ENCODE results near the gene ACSL1. TPM values are rescaled to one million over a fixed set of nuclear protein-coding genes. Genes with fewer than 3 reads are reported as not detected.

Gene ACSL1
- total and polyA plus RNA-seq, 2 experiments from 2014 or later = 121 to 168 TPM

DNA sequence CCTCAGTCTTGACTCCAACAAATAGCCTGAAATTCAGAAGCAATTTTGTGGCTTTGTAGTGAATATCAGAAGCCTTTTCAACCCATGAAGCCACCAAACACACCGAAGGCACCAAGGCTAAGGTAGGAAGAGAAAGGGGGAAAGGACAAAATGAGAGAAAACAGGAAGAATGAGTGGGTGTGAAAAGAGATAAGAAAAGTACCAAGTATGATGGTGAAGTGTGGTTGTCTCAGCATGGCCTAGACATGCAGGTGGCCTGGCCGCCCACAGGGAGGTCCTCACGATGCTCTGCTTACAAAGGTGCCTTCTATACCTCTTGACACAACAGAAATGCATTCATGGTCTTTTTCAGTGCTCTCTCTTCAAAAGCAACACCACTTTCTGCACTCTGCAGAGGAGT lies 34.9 kb downstream of the ACSL1 start:
- Histone ChIP-seq H3K4me2 (no peak overlapping the region), H2AFZ (no peak overlapping the region), H3K36me3 (replicated peaks; ENCODE audit: insufficient read depth, low read depth) (peaks cover 5% of the 10 kb centered on the region), H3K9me3 (ENCODE audit: low read depth) (no peaks in the 10 kb centered on the region), H3K9me2 (replicated peaks; ENCODE audit: insufficient read depth) (no peaks in the 10 kb centered on the region), H3K4me3 (no peak overlapping the region), H3K79me2 (peaks cover 8% of the 10 kb centered on the region), H3K27ac (no peak overlapping the region), H3K27me3 (no peaks in the 10 kb centered on the region), H4K20me1 (ENCODE audit: insufficient read depth, poor library complexity, severe bottlenecking) (no peaks in the 10 kb centered on the region), H3K4me1 (ENCODE audit: insufficient read depth) (no peaks in the 10 kb centered on the region)
- no peak for TF ChIP-seq EZH2 (IDR thresholded peaks at IDR 0.05; ENCODE audit: borderline replicate concordance)
- TF ChIP-seq, protein P1, sequence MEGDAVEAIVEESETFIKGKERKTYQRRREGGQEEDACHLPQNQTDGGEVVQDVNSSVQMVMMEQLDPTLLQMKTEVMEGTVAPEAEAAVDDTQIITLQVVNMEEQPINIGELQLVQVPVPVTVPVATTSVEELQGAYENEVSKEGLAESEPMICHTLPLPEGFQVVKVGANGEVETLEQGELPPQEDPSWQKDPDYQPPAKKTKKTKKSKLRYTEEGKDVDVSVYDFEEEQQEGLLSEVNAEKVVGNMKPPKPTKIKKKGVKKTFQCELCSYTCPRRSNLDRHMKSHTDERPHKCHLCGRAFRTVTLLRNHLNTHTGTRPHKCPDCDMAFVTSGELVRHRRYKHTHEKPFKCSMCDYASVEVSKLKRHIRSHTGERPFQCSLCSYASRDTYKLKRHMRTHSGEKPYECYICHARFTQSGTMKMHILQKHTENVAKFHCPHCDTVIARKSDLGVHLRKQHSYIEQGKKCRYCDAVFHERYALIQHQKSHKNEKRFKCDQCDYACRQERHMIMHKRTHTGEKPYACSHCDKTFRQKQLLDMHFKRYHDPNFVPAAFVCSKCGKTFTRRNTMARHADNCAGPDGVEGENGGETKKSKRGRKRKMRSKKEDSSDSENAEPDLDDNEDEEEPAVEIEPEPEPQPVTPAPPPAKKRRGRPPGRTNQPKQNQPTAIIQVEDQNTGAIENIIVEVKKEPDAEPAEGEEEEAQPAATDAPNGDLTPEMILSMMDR (IDR thresholded peaks at IDR 0.05; ENCODE audit: poor library complexity) = no peak
- no peak for TF ChIP-seq EZH2phosphoT487 (IDR thresholded peaks at IDR 0.05; ENCODE audit: low read depth, severe bottlenecking, unreplicated experiment)
- no peak for DNase-seq (ENCODE audit: low spot score)
- 93% methylated on average over 3 of the region's 3 CpGs for WGBS (ENCODE audit: low lambda C conversion rate, missing lambda C conversion rate)

DNA sequence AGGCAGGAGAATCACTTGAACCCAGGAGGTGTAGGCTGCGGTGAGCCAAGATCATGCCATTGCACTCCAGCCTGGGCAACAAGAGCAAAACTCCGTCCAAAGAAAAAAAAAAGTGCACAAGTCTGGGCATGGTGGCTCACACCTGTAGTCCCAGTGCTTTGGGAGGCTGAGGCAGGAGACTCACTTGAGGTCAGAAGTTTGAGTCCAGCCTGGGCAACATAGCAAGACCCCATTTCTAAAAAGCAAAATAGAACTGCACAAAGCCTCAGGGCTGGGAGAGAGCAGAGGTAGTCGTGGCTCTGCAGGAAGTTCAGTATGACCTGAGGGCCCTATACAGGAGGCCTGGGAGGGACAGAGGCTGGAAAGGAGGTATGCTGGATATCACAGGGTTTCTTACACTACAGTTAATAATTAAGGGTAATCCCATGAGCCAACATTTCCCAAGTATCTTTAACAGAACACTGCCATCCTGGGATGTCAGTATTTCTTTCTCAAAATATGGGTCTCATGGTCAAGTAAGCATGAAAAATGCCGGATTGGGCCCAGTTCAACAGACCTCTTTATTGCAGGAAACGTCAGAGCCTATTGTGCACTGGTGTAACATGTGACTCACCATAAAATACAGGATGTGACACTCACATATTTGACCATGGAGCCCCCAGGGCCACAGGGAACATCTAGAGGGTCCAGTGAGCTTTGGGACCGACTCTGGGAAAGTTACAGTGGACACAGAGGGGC lies 37.8 kb downstream of the ACSL1 start:
- no peak overlapping the region for H3K4me2 ChIP-seq
- no peak overlapping the region for H2AFZ ChIP-seq
- H3K9me2 ChIP-seq (replicated peaks; ENCODE audit: insufficient read depth) = no peaks in the 10 kb centered on the region
- H3K4me1 ChIP-seq (ENCODE audit: insufficient read depth) = no peaks in the 10 kb centered on the region
- no peaks in the 10 kb centered on the region for H4K20me1 ChIP-seq (ENCODE audit: insufficient read depth, poor library complexity, severe bottlenecking)
- H3K4me3 ChIP-seq = no peak overlapping the region
- no peak overlapping the region for H3K27ac ChIP-seq
- peaks cover 5% of the 10 kb centered on the region for H3K36me3 ChIP-seq (replicated peaks; ENCODE audit: insufficient read depth, low read depth)
- no peaks in the 10 kb centered on the region for H3K9me3 ChIP-seq (ENCODE audit: low read depth)
- peaks cover 3% of the 10 kb centered on the region for H3K79me2 ChIP-seq
- TF ChIP-seq, protein P1 (IDR thresholded peaks at IDR 0.05; ENCODE audit: poor library complexity) = no peak
- TF ChIP-seq EZH2phosphoT487 (IDR thresholded peaks at IDR 0.05; ENCODE audit: low read depth, severe bottlenecking, unreplicated experiment) (no peak), EZH2 (IDR thresholded peaks at IDR 0.05; ENCODE audit: borderline replicate concordance) (no peak)
- H3K27me3 ChIP-seq = no peaks in the 10 kb centered on the region
- DNase-seq (ENCODE audit: low spot score) = no peak
- WGBS (ENCODE audit: low lambda C conversion rate, missing lambda C conversion rate) = 90% methylated on average over 6 of the region's 6 CpGs

DNA sequence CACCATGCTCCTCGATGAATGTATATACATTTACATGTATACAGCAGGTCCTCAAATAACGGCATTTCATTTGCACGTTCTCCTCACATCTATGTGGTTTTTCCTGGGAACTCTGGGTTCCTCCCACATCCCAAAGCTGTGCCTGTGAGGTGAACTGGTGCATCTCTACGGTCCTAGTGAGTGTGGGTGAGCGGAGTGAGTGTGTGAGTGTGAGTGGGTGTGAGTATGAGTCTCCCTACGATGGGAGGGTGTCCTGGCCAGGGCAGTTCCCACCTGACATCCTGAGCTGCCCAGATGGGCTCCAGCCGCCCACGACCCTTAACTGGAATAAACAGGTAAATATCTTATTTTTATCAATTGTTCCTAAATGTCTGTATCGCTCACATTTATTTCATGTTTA lies 40.0 kb downstream of the ACSL1 start:
- peaks cover 5% of the 10 kb centered on the region for H3K36me3 ChIP-seq (replicated peaks; ENCODE audit: insufficient read depth, low read depth)
- TF ChIP-seq, protein P1 (IDR thresholded peaks at IDR 0.05; ENCODE audit: poor library complexity) = no peak
- no peak for TF ChIP-seq EZH2phosphoT487 (IDR thresholded peaks at IDR 0.05; ENCODE audit: low read depth, severe bottlenecking, unreplicated experiment)
- no peak for TF ChIP-seq EZH2 (IDR thresholded peaks at IDR 0.05; ENCODE audit: borderline replicate concordance)
- H3K4me2 ChIP-seq = no peak overlapping the region
- H3K27me3 ChIP-seq = no peaks in the 10 kb centered on the region
- H4K20me1 ChIP-seq (ENCODE audit: insufficient read depth, poor library complexity, severe bottlenecking) = no peaks in the 10 kb centered on the region
- H3K4me3 ChIP-seq = no peak overlapping the region
- WGBS (ENCODE audit: low lambda C conversion rate, missing lambda C conversion rate) = 95% methylated on average over 9 of the region's 9 CpGs
- H3K79me2 ChIP-seq = peaks cover 3% of the 10 kb centered on the region
- H3K4me1 ChIP-seq (ENCODE audit: insufficient read depth) = no peaks in the 10 kb centered on the region
- no peak overlapping the region for H2AFZ ChIP-seq
- no peaks in the 10 kb centered on the region for H3K9me3 ChIP-seq (ENCODE audit: low read depth)
- no peak overlapping the region for H3K27ac ChIP-seq
- DNase-seq (ENCODE audit: low spot score) = no peak
- H3K9me2 ChIP-seq (replicated peaks; ENCODE audit: insufficient read depth) = no peaks in the 10 kb centered on the region

Data from hepatocyte (in vitro differentiated cells).